GM19023 (cell line): ENCODE data around the gene GJB3.
"Not testable (repeated sequence)": the region's sequence is repeated elsewhere in the genome, so short reads cannot be mapped to it uniquely, and the experiment has no call there.

Experiments used
- ATAC-seq: cut with Tn5 transposase; IDR thresholded peaks from one replicate; pipeline ENCODE4 v1.9.1; 2021; ENCODE audit warnings: mild to moderate bottlenecking, moderate library complexity; ENCODE audit not compliant: unreplicated experiment

The GJB3 gene

GRCh38 chr1:34781071-34781843, at the start of gene GJB3:
Gene GJB3, plus strand, starts transcription at chr1:34781214. Its CDS starts 3,549 bp downstream, at chr1:34784763.
- no peak for ATAC-seq

GRCh38 chr1:34732831-34733230, 48.2 kb upstream of the GJB3 start:
- not testable (repeated sequence) for ATAC-seq

- ATAC-seq: no peak
These were observed 44.3 kb upstream of the GJB3 start for GRCh38 chr1:34736692-34737091.

- not testable (repeated sequence) for ATAC-seq
These were observed 43.8 kb upstream of the GJB3 start for GRCh38 chr1:34737236-34737635.

- no peak for ATAC-seq
These were observed 41.4 kb upstream of the GJB3 start for GRCh38 chr1:34739613-34740012.

GRCh38 chr1:34740161-34740868, 40.7 kb upstream of the GJB3 start:
- ATAC-seq: no peak

GRCh38 chr1:34742667-34743270, 38.2 kb upstream of the GJB3 start:
- ATAC-seq: no peak

GRCh38 chr1:34743775-34744174, 37.2 kb upstream of the GJB3 start:
- no peak for ATAC-seq

GRCh38 chr1:34744851-34745250, 36.2 kb upstream of the GJB3 start:
- ATAC-seq: no peak

- ATAC-seq: no peak
These were observed 35.3 kb upstream of the GJB3 start for GRCh38 chr1:34745666-34746065.

GRCh38 chr1:34746101-34746500, 34.9 kb upstream of the GJB3 start:
- ATAC-seq: no peak

- no peak for ATAC-seq
These were observed 34.0 kb upstream of the GJB3 start for GRCh38 chr1:34746785-34747637.

- ATAC-seq: no peak
These were observed 33.4 kb upstream of the GJB3 start for GRCh38 chr1:34747638-34747941.

GRCh38 chr1:34749992-34750391, 31.0 kb upstream of the GJB3 start:
- no peak for ATAC-seq

GRCh38 chr1:34750610-34751009, 30.4 kb upstream of the GJB3 start:
- no peak for ATAC-seq

GRCh38 chr1:34753163-34753562, 27.9 kb upstream of the GJB3 start:
- ATAC-seq: no peak

GRCh38 chr1:34754964-34755637, 25.9 kb upstream of the GJB3 start, which contains the start of gene GJB5:
Gene GJB5, plus strand, starts transcription at chr1:34755047. Its CDS starts 2,284 bp downstream, at chr1:34757331.
- ATAC-seq: no peak

GRCh38 chr1:34755961-34756360, 25.1 kb upstream of the GJB3 start:
- ATAC-seq: no peak

GRCh38 chr1:34757386-34757785, 23.6 kb upstream of the GJB3 start:
- ATAC-seq: no peak

GRCh38 chr1:34758751-34759150, 22.3 kb upstream of the GJB3 start:
- ATAC-seq: no peak
